ENCODE data around the gene FPR2.
"Not testable (repeated sequence)": the region's sequence is repeated elsewhere in the genome, so short reads cannot be mapped to it uniquely, and the experiment has no call there.

Gene FPR2

DNA sequence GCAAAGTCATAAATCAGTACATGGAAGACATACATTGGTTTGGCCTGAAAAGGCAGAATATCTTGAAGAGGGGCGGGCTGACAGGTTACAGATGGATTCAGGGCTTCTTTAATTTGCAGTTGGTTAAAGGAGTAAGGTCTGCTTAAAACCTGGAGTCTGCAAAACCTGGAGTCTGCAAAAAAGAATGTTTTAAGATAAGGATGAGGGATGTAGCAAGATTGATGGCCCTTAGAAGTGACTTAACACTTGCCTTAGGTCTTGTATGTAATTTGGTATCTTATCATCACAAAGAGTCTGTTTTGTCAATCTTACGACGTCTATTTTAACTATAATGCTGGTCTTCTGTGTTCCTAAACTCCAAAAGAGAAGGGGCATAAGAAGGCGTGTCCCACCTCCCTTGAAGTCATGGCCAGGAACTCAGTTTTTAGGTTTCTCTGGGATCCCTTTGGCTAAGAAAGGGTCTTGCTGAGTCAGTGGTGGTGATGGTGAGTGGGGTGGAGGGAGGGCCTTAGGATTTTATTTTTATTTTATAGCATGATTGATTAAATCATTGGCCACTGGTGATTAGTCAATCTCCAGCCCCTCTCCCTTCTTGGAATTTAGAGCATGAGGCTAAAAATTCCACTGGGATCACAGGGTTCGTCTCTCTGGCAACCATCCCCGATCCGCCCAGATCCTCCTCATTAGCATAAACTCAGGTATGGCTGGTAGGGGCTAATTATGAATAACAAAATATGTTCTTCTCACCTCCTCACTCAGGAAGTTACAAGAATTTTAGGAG, 27.0 kb upstream of the FPR2 start:
- no peaks in the 10 kb centered on the region for H3K36me3 Mint-ChIP-seq
- H3K27me3 Mint-ChIP-seq = peaks cover 10% of the 10 kb centered on the region
- peaks cover under 1% of the 10 kb centered on the region for H3K9me3 Mint-ChIP-seq (ENCODE audit: low read depth)
- H3K4me3 Mint-ChIP-seq = no peak overlapping the region
- H3K27ac Mint-ChIP-seq = no peak overlapping the region
- no peaks in the 10 kb centered on the region for H3K4me1 Mint-ChIP-seq (ENCODE audit: low read depth)

- no peaks in the 10 kb centered on the region for H3K4me1 Mint-ChIP-seq (ENCODE audit: low read depth)
- no peak overlapping the region for H3K4me3 Mint-ChIP-seq
- H3K27ac Mint-ChIP-seq = no peak overlapping the region
- H3K27me3 Mint-ChIP-seq = peaks cover 10% of the 10 kb centered on the region
- no peaks in the 10 kb centered on the region for H3K36me3 Mint-ChIP-seq
- H3K9me3 Mint-ChIP-seq (ENCODE audit: low read depth) = no peaks in the 10 kb centered on the region
These were observed 25.1 kb upstream of the FPR2 start for GRCh38 chr19:51735759-51736449.

- H3K9me3 Mint-ChIP-seq (ENCODE audit: low read depth) = no peaks in the 10 kb centered on the region
- no peaks in the 10 kb centered on the region for H3K4me1 Mint-ChIP-seq (ENCODE audit: low read depth)
- H3K36me3 Mint-ChIP-seq = no peaks in the 10 kb centered on the region
- peaks cover 7% of the 10 kb centered on the region for H3K27me3 Mint-ChIP-seq
- H3K27ac Mint-ChIP-seq = no peak overlapping the region
- no peak overlapping the region for H3K4me3 Mint-ChIP-seq
These were observed 23.6 kb upstream of the FPR2 start for GRCh38 chr19:51737389-51737788.

DNA sequence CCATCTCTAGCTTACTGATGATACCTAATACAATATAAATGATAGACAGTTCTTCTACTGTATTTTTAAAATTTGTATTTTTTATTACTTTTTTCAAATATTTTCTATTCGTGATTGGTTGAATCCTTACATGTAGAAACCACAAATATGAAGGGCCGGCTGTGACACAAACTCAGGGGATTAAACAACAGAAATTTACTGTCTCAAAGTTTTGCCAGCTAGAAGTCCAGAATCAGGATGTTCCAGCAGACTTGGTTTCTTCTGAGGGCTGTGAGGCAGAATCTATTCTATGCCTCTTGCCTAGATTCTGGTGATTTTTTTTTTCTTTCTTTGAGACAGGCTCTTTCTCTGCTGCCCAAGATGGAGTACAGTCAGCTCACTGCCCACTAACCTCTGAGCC, 23.1 kb upstream of the FPR2 start:
- Mint-ChIP-seq H3K4me1 (ENCODE audit: low read depth) (no peaks in the 10 kb centered on the region), H3K27ac (no peak overlapping the region)

GRCh38 chr19:51738523-51738922, 22.5 kb upstream of the FPR2 start:
- not testable (repeated sequence) for H3K27ac Mint-ChIP-seq; H3K9me3 Mint-ChIP-seq (ENCODE audit: low read depth); H3K36me3 Mint-ChIP-seq; H3K4me3 Mint-ChIP-seq; H3K27me3 Mint-ChIP-seq; H3K4me1 Mint-ChIP-seq (ENCODE audit: low read depth)

More for the DNA sequence above, 23.1 kb upstream of the FPR2 start:
- Mint-ChIP-seq H3K9me3 (ENCODE audit: low read depth) (no peaks in the 10 kb centered on the region), H3K4me3 (no peak overlapping the region), H3K27me3 (peaks cover 7% of the 10 kb centered on the region), H3K36me3 (no peaks in the 10 kb centered on the region)

DNA sequence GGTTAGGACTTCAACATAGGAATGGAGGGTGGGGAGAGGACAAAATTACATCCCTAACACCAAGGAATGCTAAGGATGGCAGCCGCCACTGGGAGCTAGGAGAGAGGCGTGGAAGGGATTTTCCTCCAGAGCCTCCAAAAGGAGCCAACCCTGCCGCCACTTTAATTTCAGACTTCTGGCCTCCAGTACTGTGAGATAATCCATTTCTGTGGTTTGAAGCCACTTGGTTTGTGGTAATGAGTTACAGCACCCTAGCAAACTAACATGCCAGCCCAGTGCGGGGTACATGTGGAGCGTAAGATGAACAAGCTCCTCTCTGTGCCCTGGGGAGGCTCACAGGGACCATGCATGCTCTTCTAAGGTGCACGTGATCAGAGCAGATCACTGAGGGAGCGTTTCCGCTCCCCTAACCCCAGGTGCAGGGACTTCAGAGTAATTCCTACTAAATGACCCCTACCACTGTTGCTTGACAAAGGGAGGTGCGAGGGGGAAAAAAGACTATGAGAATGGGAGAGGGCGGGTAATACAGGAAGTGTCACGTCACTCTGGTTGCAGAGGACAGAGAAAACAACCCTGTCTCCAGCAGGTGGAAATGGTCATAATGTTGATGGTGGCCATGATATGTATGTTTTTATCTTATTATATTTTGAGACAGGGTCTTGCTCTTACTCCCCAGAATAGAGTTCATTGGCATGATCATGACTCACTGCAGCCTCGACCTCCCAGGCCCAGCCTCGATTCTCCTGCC, 21.3 kb upstream of the FPR2 start:
- H3K36me3 Mint-ChIP-seq = no peaks in the 10 kb centered on the region
- H3K9me3 Mint-ChIP-seq (ENCODE audit: low read depth) = no peaks in the 10 kb centered on the region
- no peaks in the 10 kb centered on the region for H3K4me1 Mint-ChIP-seq (ENCODE audit: low read depth)
- H3K27me3 Mint-ChIP-seq = peaks cover 11% of the 10 kb centered on the region
- H3K4me3 Mint-ChIP-seq = no peak overlapping the region
- H3K27ac Mint-ChIP-seq = no peak overlapping the region

GRCh38 chr19:51740356-51740755, 20.6 kb upstream of the FPR2 start:
- Mint-ChIP-seq H3K36me3 (no peaks in the 10 kb centered on the region), H3K4me3 (no peak overlapping the region), H3K27me3 (peaks cover 9% of the 10 kb centered on the region), H3K9me3 (ENCODE audit: low read depth) (no peaks in the 10 kb centered on the region), H3K4me1 (ENCODE audit: low read depth) (no peaks in the 10 kb centered on the region), H3K27ac (no peak overlapping the region)

GRCh38 chr19:51742789-51743188, 18.2 kb upstream of the FPR2 start:
- Mint-ChIP-seq H3K36me3 (no peaks in the 10 kb centered on the region), H3K4me3 (no peak overlapping the region), H3K9me3 (ENCODE audit: low read depth) (no peaks in the 10 kb centered on the region), H3K4me1 (ENCODE audit: low read depth) (no peaks in the 10 kb centered on the region), H3K27ac (no peak overlapping the region), H3K27me3 (peaks cover 3% of the 10 kb centered on the region)

DNA sequence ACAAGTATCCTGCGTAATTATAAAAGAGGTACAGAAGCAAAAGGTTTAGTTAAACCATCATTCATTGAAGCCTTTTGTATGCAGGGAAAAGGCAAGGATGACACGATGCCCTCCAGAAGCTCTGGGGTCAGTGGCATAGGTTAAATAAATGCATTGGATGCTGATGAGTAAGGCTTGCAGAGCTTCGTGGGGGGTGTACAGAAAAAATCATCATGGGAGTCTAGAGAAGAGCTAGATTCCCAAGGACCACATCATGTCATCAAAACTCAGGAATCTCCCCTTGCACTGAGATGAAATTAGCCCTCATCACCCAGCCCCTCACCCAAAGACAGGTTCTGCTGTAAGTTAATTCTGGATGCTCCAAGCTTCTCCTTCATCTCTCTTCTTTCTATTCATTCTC, 17.6 kb upstream of the FPR2 start:
- no peak overlapping the region for H3K4me3 Mint-ChIP-seq
- H3K9me3 Mint-ChIP-seq (ENCODE audit: low read depth) = no peaks in the 10 kb centered on the region
- H3K27ac Mint-ChIP-seq = no peak overlapping the region
- H3K27me3 Mint-ChIP-seq = peaks cover 3% of the 10 kb centered on the region
- no peaks in the 10 kb centered on the region for H3K36me3 Mint-ChIP-seq
- H3K4me1 Mint-ChIP-seq (ENCODE audit: low read depth) = no peaks in the 10 kb centered on the region

DNA sequence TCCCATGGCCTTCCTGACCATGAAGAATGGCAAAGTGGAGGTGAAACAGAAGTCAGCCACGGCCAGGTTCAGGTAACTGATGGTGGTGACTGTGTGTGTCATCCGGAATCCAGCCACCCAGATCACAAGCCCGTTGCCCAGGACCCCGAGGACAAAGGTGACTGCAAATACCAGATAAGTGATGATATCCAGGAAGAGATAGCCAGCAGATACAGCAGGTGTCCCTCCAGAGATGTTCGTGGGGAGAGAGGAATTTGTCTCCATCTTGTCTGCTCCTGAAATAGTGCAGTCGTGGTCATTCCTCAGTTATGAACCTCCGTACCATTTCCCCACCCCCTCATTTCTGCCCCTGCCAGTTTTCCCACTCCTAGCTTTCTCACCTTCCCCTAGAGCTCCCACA, 14.2 kb upstream of the FPR2 start:
- peaks cover 3% of the 10 kb centered on the region for H3K27me3 Mint-ChIP-seq
- H3K4me3 Mint-ChIP-seq = no peak overlapping the region
- H3K27ac Mint-ChIP-seq = no peak overlapping the region
- H3K4me1 Mint-ChIP-seq (ENCODE audit: low read depth) = no peaks in the 10 kb centered on the region
- no peaks in the 10 kb centered on the region for H3K9me3 Mint-ChIP-seq (ENCODE audit: low read depth)
- no peaks in the 10 kb centered on the region for H3K36me3 Mint-ChIP-seq

GRCh38 chr19:51749979-51750378, 11.0 kb upstream of the FPR2 start:
- no peaks in the 10 kb centered on the region for H3K4me1 Mint-ChIP-seq (ENCODE audit: low read depth)
- no peaks in the 10 kb centered on the region for H3K36me3 Mint-ChIP-seq
- no peaks in the 10 kb centered on the region for H3K9me3 Mint-ChIP-seq (ENCODE audit: low read depth)
- no peak overlapping the region for H3K4me3 Mint-ChIP-seq
- H3K27ac Mint-ChIP-seq = no peak overlapping the region
- H3K27me3 Mint-ChIP-seq = no peaks in the 10 kb centered on the region

DNA sequence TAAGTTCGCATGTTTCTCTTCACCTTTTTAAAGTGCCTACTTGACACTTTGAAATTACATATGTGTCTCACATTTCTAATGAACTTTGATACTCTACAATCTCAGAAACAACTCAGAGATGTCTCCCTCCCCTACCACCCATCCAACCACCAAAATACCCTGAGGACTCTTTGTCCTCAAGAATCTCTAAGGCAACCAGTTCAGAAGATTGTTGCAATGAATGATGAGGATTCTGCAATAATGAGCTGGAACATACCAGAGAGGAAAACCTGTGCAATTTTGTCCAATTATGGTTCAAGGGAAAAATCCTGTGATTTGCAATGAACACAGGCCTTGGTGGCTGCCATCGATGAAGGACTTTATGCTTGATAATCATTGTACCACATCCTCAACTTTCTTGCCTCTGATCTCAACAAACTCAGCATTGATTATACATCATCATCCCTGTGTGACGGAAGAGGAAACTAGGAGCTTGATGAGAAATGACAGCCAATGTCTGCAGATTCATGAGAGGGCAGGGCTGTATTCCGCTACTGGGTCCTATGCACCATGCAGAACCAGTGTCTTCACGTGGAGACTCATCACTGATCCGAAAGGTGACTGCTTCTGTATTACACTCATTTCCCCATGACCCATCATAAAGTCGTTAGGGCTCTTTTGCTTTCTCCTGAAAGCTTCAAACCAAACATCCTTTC, 10.4 kb upstream of the FPR2 start:
- H3K9me3 Mint-ChIP-seq (ENCODE audit: low read depth) = no peaks in the 10 kb centered on the region
- H3K36me3 Mint-ChIP-seq = no peaks in the 10 kb centered on the region
- H3K4me1 Mint-ChIP-seq (ENCODE audit: low read depth) = no peaks in the 10 kb centered on the region
- peaks cover 2% of the 10 kb centered on the region for H3K27me3 Mint-ChIP-seq
- no peak overlapping the region for H3K27ac Mint-ChIP-seq
- no peak overlapping the region for H3K4me3 Mint-ChIP-seq

DNA sequence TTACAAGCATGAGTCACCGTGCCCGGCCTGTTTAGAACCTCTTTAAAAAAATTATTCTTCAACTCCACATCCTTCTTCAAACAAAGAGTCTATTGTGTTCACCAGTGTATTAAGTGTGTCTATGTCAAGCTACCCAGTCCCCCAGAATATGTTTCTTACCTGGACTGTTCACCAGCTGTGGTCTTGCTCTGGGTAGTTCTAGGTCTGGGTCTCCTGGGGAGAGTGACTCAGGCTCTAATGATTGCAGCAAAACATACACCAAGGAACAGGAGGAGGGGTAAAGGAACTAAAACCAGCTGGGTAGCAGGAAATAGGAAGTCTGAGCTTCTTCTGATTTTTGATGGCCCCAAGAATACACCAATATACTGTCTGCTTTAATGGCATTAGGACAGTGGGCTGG, 9.3 kb upstream of the FPR2 start, which contains the start of gene FPR1:
FPR1 (minus strand) TSS at position 224 of the 400 bp plus-strand sequence. CDS start 4,884 bp downstream, outside the sequence.
- Mint-ChIP-seq H3K36me3 (peaks cover under 1% of the 10 kb centered on the region), H3K4me1 (ENCODE audit: low read depth) (no peaks in the 10 kb centered on the region), H3K4me3 (no peak within 1 kb of the TSS), H3K27me3 (peaks cover 2% of the 10 kb centered on the region), H3K27ac (no peak within 1 kb of the TSS), H3K9me3 (ENCODE audit: low read depth) (no peaks in the 10 kb centered on the region)

- Mint-ChIP-seq H3K9me3 (ENCODE audit: low read depth) (no peaks in the 10 kb centered on the region), H3K27me3 (peaks cover 5% of the 10 kb centered on the region), H3K36me3 (peaks cover 2% of the 10 kb centered on the region), H3K27ac (no peak overlapping the region), H3K4me3 (no peak overlapping the region), H3K4me1 (ENCODE audit: low read depth) (no peaks in the 10 kb centered on the region)
These were observed 6.9 kb upstream of the FPR2 start for GRCh38 chr19:51754109-51754508.

DNA sequence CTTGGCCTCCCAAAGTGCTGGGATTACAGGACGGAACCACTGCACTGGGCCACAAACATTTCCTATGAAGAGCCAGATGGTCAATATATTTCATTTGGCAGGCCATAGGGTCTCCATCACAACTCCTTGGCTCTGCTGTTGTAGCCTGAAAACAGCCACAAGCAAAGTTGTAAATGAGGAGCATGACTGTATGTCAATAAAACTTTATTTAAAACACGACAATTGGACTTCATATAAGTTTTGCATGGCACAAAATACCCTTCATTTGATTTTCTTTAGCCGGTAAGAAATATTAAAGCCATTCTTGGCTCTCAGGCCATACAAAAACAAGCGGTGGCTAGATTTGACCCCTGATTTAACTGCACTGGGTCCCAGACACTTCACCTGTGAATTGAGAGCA, 6.2 kb upstream of the FPR2 start:
- Mint-ChIP-seq H3K4me1 (ENCODE audit: low read depth) (no peaks in the 10 kb centered on the region), H3K4me3 (no peak overlapping the region), H3K27ac (no peak overlapping the region), H3K27me3 (peaks cover 6% of the 10 kb centered on the region), H3K36me3 (peaks cover 2% of the 10 kb centered on the region), H3K9me3 (ENCODE audit: low read depth) (peaks cover 2% of the 10 kb centered on the region)
